ENCODE measurements around the gene S100A1. TPM values are rescaled to one million over a fixed set of nuclear protein-coding genes. Genes with fewer than 3 reads are reported as not detected.

Gene S100A1
- total and polyA plus RNA-seq, 10 of the 15 experiments (the other 5 are each of a cell fraction or from before 2014, with no cell fraction given) = 0.13 to 0.29 TPM; not detected in 8

DNA sequence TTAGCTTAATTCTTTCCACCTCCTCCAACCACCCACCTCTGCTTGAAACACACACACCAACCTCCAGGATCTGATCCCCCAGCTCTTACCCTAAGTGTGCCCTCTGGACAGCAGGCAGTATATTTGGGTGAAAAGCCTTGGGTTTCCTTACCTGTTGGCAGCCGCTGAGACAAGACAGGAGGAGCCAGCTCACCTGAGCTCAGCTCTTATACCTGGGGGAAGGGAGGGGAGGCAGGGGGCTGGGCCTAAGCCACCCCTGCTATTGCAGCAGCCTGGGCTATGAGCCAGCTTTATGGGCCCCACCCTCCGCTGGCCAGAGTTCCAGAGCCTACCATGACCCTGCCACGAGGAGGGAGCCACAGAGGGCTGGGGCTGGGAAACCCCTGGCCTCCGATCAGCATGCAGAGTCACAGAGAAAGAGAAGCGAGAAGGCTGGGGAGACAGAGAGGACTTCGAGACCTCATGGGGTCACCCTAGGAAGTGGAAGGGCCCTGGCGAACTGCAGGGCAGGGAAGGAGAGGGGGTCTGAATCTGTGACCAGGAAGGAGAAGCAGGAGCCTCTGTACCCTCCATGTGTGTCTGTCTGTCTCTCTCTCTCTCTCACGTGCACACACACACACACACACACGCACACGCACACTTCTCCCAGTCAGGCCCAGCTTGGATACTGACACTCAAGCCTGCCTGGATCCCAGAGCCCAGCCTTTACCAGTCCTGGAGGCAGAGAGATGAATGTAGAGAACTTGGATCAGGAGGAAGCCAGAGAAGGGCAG lies 11.9 kb upstream of the S100A1 start, which contains the start of gene S100A14 (continued):
- TF ChIP-seq DPF2 (IDR thresholded peaks at IDR 0.05) (no peak), ZNF274 (IDR thresholded peaks at IDR 0.05; ENCODE audit: insufficient read depth, insufficient read length) (no peak), ZBED1 (IDR thresholded peaks at IDR 0.05; ENCODE audit: borderline replicate concordance) (no peak)

DNA sequence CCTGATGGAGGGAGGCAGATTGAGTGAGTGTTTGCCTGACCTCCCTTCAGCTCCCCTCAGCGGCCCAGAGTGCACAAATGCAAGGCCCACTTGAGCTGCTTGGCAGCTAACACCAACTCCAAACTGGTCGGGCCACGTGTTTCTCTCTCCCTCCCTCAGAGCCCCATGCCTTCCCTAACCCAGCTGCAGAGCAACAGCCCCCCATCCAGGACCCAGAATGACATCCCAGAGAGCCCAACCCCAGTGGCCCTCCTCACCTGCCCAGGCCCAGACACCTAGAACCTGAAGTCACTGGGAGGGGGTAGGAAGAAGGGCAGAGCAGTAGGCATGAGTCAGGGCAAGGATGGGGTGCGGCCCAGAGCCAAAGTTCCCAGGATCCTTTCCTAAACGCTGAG lies 11.3 kb upstream of the S100A1 start:
- no peak overlapping the region for H3K9ac ChIP-seq (ENCODE audit: control insufficient read depth, insufficient read depth, low read length)
- in situ Hi-C loops (cut with MboI) (no loop called here), intact Hi-C loops (cut with micrococcal nuclease; ENCODE audit: unreplicated experiment) (loop anchor here (1.0 to 2.0 kb wide), 2 partner anchors 45 to 106 kb away; no protein-coding TSS in a partner anchor)
- ChIA-PET RAD21 (ENCODE audit: unreplicated experiment) (interaction anchor here (1.0 to 6.2 kb wide), 7 partner anchors 10 to 85 kb away, joined by 4 to 60 read pairs (median 9); partner anchors contain the start of genes CHTOP and S100A13), CTCF (interaction anchor here (1.0 to 7.8 kb wide), 11 partner anchors 11 to 106 kb away, joined by 3 to 106 read pairs (median 11); partner anchors contain the start of genes CHTOP, S100A1, S100A13 and S100A6), SMC1A (ENCODE audit: uncharacterized antibody, unreplicated experiment) (interaction anchor here (0.7 to 5.0 kb wide), 8 partner anchors 10 to 106 kb away, joined by 3 to 36 read pairs (median 6); partner anchors contain the start of gene S100A1), POLR2A (interaction anchor here (1.3 kb wide), 1 partner anchor 17 kb away, joined by 5 read pairs; the partner anchor contains the start of gene CHTOP)
- H4K20me1 ChIP-seq (ENCODE audit: control insufficient read depth, insufficient read depth) = no peaks in the 10 kb centered on the region
- no peak overlapping the region for H3K4me3 ChIP-seq
- ATAC-seq (no peak), FAIRE-seq (peak; percentile 27), DNase-seq (ENCODE audit: low read depth, low spot score) (no peak)
- WGBS (ENCODE audit: insufficient coverage, insufficient replicate concordance, low lambda C conversion rate, missing lambda C conversion rate) = 70% methylated on average over 5 of the region's 5 CpGs
- no peaks in the 10 kb centered on the region for H3K27me3 ChIP-seq (replicated peaks in 1 of 2; ENCODE audit: control insufficient read depth in 2 of 2, insufficient read depth in 2 of 2, low read length in 1 of 2)
- peak overlapping the region; percentile 48 for H2AFZ ChIP-seq (ENCODE audit: control insufficient read depth, low read depth, low read length)
- no peaks in the 10 kb centered on the region for H3K36me3 ChIP-seq (ENCODE audit: control insufficient read depth in 2 of 2, insufficient read depth in 2 of 2, low read length in 1 of 2)
- H3K27ac ChIP-seq (ENCODE audit: control insufficient read depth, insufficient read depth) = no peak overlapping the region
- no peaks in the 10 kb centered on the region for H3K9me3 ChIP-seq (replicated peaks; ENCODE audit: control insufficient read depth, insufficient read depth, low read length)
- H3K79me2 ChIP-seq (ENCODE audit: control insufficient read depth, insufficient read depth, low read length) = no peaks in the 10 kb centered on the region
- TF ChIP-seq BACH1 (IDR thresholded peaks at IDR 0.05; ENCODE audit: borderline replicate concordance) = no peak
- TF ChIP-seq RB1 (IDR thresholded peaks at IDR 0.05; ENCODE audit: borderline replicate concordance) = no peak
- no peak for TF ChIP-seq SMAD5 (IDR thresholded peaks at IDR 0.05; ENCODE audit: low read depth)
- TF ChIP-seq NR2C2 (IDR thresholded peaks at IDR 0.05; ENCODE audit: borderline replicate concordance, control insufficient read depth, insufficient read length, low read depth) = no peak
- no peak for TF ChIP-seq IKZF2 (IDR thresholded peaks at IDR 0.05)
- TF ChIP-seq, protein P1, sequence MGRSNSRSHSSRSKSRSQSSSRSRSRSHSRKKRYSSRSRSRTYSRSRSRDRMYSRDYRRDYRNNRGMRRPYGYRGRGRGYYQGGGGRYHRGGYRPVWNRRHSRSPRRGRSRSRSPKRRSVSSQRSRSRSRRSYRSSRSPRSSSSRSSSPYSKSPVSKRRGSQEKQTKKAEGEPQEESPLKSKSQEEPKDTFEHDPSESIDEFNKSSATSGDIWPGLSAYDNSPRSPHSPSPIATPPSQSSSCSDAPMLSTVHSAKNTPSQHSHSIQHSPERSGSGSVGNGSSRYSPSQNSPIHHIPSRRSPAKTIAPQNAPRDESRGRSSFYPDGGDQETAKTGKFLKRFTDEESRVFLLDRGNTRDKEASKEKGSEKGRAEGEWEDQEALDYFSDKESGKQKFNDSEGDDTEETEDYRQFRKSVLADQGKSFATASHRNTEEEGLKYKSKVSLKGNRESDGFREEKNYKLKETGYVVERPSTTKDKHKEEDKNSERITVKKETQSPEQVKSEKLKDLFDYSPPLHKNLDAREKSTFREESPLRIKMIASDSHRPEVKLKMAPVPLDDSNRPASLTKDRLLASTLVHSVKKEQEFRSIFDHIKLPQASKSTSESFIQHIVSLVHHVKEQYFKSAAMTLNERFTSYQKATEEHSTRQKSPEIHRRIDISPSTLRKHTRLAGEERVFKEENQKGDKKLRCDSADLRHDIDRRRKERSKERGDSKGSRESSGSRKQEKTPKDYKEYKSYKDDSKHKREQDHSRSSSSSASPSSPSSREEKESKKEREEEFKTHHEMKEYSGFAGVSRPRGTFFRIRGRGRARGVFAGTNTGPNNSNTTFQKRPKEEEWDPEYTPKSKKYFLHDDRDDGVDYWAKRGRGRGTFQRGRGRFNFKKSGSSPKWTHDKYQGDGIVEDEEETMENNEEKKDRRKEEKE (IDR thresholded peaks at IDR 0.05) = no peak
- no peak for TF ChIP-seq MYC (IDR thresholded peaks at IDR 0.05; ENCODE audit: insufficient read depth, insufficient read length, insufficient replicate concordance, low read length, severe bottlenecking)
- TF ChIP-seq NFXL1 (IDR thresholded peaks at IDR 0.05; ENCODE audit: borderline replicate concordance) = no peak
- TF ChIP-seq, protein P2, sequence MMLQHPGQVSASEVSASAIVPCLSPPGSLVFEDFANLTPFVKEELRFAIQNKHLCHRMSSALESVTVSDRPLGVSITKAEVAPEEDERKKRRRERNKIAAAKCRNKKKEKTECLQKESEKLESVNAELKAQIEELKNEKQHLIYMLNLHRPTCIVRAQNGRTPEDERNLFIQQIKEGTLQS (IDR thresholded peaks at IDR 0.05; ENCODE audit: borderline replicate concordance, extremely low read depth, low read depth, low read length) = no peak
- TF ChIP-seq SUZ12 (IDR thresholded peaks at IDR 0.05; ENCODE audit: unreplicated experiment) = no peak
- no peak for TF ChIP-seq CREB1 (IDR thresholded peaks at IDR 0.05; ENCODE audit: low read depth)
- no peak for TF ChIP-seq RAD51 (IDR thresholded peaks at IDR 0.05)
- H3K4me1 ChIP-seq (ENCODE audit: control insufficient read depth, insufficient read depth, low read length) = peaks cover 14% of the 10 kb centered on the region
- H3K4me2 ChIP-seq (ENCODE audit: control insufficient read depth, insufficient read depth) = no peak overlapping the region
- BruUV-seq (replicated peaks) = no TSS peak
